Stomach (tissue), 4 donors: Measurements from ENCODE around the gene SCAMP2.

ENCODE experiments used
- POLR2A ChIP-seq, 4 donors: fragments of 450-650 bp; IDR thresholded peaks; one replicate each; pipeline ENCODE4 v1.6.1; 2016; ENCODE audit warnings: antibody characterized with exemption in 4 of 4, control low read depth in 2 of 4, mild to moderate bottlenecking in 1 of 4, moderate library complexity in 1 of 4
- POLR2AphosphoS5 ChIP-seq, 3 donors: sonication (generic); formaldehyde crosslinking; IDR thresholded peaks; one replicate each; pipeline ENCODE4 v1.6.1; 2016; ENCODE audit warnings: antibody characterized with exemption in 3 of 3
- TF ChIP-seq, protein P1 (sequence below), 7 experiments: fragments of 450-650 bp in 4 of 7; fragments of 200-600 bp in 3 of 7; sonication (generic) in 3 of 7; IDR thresholded peaks; one replicate each; pipeline ENCODE4 v1.5.1; 2016 to 2019; ENCODE audit warnings: antibody characterized with exemption in 7 of 7, control low read depth in 2 of 7, mild to moderate bottlenecking in 1 of 7

DNA sequence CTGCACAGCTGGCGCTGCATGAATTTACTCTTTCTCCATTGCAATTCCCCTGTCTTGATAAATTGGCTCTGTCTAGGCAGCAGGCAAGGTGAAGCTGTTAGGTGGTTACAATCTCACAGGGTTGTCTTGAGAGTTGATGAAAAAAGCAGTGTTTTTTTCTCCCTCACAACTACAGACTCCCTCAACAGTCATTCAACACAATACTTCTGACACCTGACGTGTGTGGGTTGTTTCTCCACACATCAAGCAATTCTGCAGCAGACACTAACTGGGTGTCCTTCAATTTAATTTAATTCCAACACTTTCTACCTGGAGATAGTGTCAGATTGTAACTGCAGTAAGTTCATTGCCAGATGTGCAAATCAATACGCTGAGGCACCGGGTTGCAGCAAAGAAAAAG, 5.1 kb upstream of the SCAMP2 start:
- TF ChIP-seq, protein P1, sequence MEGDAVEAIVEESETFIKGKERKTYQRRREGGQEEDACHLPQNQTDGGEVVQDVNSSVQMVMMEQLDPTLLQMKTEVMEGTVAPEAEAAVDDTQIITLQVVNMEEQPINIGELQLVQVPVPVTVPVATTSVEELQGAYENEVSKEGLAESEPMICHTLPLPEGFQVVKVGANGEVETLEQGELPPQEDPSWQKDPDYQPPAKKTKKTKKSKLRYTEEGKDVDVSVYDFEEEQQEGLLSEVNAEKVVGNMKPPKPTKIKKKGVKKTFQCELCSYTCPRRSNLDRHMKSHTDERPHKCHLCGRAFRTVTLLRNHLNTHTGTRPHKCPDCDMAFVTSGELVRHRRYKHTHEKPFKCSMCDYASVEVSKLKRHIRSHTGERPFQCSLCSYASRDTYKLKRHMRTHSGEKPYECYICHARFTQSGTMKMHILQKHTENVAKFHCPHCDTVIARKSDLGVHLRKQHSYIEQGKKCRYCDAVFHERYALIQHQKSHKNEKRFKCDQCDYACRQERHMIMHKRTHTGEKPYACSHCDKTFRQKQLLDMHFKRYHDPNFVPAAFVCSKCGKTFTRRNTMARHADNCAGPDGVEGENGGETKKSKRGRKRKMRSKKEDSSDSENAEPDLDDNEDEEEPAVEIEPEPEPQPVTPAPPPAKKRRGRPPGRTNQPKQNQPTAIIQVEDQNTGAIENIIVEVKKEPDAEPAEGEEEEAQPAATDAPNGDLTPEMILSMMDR (IDR thresholded peaks at IDR 0.05), result no peak
- TF ChIP-seq POLR2A (IDR thresholded peaks at IDR 0.05) (no peak), POLR2AphosphoS5 (IDR thresholded peaks at IDR 0.05) (no peak)
